Activated CD8-positive, alpha-beta memory T cell treated with anti-CD3 and anti-CD28 coated beads, Interleukin-2, amount 50 U/mL, for 4 hours (primary cell): ENCODE data around the gene CD300LD.
"Not testable (repeated sequence)": the region's sequence is repeated elsewhere in the genome, so short reads cannot be mapped to it uniquely, and the experiment has no call there.

Experiments
- DNase-seq: peaks from one replicate; pipeline ENCODE4 v3.0.0-alpha.2; 2020

Gene CD300LD

GRCh38 chr17:74605361-74605760 is 13.3 kb upstream of the CD300LD start:
- DNase-seq, result no peak

DNA sequence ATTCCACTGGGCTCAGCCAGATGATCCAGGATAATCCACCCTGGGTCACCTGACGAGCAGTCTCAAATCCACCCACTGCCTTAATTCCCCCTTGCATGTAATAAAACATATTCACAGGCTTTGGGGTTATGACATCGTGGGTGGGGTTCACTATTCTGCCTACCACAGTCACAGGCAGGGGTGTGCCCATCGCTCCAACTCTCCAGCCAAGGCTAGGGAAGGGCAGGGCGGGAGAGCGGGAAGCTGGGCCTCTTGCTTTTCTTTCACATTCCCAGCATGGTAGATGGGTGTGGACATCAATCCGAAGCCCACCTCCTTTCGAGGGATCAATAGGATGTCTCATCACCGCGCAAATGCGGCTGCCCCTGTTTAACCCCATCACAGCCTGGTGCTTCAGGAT is 12.7 kb upstream of the CD300LD start:
- DNase-seq, result no peak

- DNase-seq, result no peak
Measured at GRCh38 chr17:74604200-74604599, 12.1 kb upstream of the CD300LD start.

GRCh38 chr17:74603746-74604145 is 11.7 kb upstream of the CD300LD start:
- no peak for DNase-seq

DNA sequence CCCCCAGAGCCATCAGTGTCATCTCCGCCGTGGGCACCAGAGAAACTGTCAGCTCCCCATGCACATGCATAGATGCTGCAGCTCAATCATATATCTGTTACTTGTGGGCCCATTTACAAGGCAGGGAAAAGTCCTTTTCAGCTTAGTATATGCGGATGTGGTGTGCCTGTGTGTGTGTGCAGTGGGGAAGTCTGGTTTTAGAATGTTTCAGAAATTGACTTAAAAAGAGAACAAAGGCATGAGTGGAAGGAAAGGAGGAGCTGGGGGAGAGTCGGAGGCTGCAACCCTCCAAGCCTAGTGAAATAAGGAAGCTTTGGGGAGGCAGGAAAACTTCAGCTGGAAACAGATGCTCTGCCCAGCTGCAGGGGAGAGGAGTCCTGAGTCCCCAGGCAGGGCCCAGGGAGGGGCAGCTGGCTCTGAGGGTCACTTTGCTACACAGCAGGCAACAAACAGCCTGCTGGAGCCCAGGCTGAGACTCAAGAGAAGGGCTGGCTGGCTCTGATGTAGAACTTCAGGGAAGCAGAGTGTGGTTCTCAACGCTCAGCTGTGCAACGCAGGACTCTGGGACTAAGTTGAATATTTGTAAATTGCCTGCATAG is 11.1 kb upstream of the CD300LD start:
- no peak for DNase-seq

DNA sequence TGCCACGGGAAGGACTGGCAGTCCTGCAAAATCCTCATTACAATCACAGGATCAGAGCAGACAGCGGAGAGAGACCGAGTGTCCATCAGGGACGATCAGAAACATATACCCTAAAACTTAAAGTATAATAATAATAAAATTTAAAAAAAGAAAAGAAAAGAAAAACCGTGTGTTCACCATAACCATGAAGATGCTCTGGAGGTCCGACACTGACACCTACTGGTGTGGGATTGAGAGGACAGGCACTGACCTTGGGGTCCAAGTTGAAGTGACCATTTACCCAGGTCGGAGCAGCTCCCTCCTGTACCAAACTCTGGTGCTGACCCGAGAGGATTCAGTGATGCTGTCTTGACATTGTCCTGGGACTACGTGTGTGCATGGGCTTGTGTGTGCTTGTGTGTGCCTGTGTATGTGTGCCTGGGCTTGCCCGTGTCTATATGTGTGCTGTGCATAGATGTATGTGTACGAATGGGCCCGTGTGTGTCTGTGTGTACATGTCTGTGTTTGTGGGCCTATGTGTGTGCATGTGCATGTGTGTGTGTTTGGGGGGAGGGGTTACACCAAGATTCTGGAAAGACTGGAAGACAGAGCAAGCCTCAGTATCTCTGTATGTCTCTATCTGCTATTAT is 10.0 kb upstream of the CD300LD start:
- peak; percentile 24 for DNase-seq

DNA sequence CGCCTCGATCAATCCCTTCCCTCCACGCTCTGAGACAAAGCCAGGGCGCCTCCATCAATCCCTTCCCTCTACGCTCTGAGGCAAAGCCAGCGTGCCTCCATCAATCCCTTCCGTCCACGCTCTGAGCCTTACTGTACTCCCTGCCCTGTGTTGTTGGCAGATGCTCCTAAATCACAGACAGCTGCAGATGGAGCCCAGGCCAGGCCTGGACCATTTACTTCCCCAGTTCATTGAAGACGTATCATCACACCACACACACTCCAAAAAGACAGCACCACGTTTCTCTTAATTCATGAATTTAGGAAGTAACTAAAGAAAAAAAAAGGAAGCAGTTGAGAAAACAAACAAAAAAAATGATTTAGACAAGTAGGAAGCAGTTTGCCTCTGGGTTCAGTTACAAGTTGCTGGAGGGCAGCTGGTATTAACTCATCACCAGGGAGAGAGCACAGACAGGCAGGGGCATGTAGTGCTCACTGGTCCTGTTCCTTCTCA is 7.4 kb upstream of the CD300LD start:
- no peak for DNase-seq

DNA sequence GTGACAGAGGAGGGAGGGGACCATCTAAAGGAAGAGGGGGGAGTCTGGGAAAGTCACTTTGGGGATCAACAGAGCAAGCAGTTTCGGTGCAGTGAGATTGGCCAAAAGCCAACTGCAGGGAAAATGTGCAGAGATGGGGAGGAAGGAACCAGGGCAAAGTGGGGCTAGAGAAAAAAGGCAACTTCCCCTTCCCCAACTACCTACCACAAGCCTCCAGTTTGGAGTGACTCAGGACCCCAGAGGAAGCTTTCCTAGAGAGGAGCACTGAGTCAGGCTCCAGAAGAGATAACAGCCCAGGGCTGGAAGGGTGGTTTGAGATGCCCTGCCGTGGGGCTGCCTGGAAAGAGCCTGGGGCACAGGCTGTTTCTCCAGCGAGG is 6.9 kb upstream of the CD300LD start:
- no peak for DNase-seq

DNA sequence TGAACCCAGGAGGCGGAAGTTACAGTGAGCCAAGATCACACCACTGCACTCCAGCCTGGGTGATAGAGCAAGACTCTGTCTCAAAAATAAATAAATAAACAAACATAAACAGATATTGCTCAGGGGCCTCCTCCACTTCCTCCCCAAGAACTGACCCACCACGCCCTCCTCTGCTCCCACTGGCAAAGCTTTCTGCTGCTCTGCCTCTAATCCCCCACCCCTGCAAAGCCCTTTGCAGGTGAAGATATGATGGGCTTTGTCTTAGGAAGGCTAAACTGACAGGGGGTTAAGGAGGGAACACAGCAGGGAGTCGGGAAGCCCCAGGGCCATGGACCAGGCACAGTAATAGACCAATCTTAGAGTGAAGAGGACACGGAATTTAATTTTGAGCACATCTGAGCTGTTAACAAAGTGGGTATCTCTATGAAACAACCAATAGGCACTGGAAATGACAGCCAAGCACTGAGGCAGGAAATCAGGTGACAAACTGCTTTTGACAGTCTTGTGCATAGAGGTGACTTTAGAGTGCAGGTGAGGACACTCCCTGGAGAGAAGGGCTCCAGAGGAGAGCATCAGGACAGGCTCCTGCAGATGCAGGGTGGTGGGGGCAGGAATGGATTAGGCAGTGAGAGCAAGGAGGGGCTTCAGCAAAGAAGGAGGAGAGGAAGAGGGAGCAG is 6.4 kb upstream of the CD300LD start:
- DNase-seq, result no peak

GRCh38 chr17:74597069-74597790 is 5.1 kb upstream of the CD300LD start:
- no peak for DNase-seq

GRCh38 chr17:74595037-74595750 is 3.1 kb upstream of the CD300LD start:
- DNase-seq, result no peak

DNA sequence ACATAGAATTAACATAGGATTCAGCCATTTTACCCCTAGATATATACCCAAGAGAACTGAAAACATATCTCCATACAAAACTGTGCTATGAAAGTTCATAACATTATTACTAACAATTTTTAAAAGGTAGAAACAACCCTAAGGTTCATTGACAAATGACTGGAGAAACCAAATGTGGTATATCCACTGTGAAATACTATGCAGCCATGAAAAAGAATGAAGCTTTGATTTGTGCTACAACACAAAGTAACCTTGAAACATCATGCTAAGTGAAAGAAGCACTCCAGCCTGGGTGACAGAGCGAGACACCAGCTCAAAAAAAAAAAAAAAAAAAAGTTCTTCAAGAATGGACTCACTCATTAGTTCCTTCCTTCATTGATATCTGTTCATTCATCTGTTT is 580 bp downstream of the CD300LD start:
- DNase-seq, result no peak

DNA sequence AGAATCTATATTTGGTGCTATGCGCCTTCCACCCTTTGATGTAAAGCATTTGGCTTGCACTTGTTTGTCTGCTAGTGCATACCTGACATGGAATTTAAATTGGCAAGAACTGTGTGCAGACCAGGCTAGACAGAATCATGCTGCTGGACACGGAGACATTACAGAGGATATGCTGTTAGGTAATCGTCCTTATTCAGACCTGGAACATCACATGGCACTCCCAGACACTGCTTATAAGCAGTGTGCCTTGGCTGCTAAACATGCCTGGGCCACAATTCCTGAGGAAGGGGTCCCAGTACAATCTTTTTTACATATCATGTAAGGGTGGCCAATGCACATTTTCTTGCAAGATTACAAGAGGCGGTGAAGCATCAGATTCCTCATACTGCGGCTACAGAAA is 6.4 kb downstream of the CD300LD start:
- DNase-seq, result no peak

DNA sequence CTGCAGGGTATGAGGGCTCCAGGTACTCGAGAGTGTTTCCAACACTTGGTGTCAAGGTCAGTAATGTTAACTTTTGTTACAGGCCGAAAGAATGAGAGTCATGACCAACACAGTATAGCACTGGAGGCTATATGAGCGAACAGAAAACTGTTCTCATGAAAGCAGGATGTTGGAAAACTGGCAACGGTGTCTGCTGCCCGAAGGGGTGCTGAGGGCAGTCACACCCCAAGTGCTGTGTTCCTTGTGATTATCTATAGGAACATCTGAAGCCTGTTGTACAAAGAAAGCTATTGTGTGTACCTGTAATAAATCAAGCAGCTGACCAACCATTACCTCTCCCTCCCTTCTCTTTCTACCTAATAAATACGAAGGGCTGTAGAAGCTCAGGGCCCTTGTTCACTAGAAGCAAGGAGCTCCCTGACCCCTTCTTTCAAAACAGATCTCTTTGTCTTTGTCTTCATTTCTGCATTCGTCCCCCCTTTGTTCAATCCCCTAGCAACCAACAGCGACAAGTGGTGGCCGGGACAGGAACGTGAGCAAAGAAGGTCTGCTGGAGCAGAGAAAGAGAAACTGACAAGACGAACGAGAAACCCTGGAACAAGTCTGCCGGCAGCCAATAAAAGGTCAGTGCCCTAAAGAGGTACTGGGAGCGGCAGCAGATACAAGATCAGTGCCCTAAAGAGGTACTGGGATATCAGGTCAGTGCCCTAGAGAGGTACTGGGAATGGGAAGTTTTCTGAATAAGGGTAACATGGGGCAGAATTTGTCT is 7.6 kb downstream of the CD300LD start:
- no peak for DNase-seq

DNA sequence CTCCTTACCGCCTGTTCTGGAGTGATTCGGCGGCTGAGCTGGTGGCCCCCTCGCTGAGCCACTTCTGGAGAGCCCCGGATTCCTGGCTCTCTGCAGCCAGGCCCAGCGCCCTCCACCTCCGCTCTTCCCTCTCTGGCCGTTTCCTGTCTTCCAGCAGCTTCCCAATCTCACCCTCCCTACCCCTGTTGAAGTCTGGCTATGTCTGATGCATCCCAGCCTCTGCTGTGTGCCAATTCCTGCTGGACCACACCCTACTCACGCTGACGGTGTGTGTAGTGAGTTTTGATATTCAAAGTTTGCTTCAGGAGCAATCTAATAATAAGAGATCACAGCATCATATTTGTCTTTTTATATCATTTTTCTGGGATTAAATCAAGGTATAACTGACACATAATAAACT is 9.4 kb downstream of the CD300LD start:
- no peak for DNase-seq

DNA sequence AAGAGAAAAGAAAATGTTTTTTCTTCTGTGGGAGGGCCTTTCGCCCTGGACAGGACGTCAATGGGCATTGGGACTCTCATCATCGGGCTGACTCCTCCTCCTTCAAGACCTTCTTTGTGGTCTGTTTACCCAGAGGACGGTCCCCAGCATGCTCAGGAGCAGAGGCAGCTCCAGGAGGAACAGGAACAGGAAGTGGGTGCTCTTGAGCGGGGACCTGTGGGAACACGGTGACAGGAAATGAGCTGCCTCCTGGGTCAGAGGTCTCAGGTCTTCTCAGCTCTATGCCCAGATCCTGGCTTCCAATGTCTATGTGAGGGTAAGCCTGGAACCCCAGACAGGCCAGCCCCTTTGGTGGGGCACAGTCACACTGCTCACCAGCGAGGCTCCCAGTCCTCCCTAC is 12.2 kb downstream of the CD300LD start:
- no peak for DNase-seq

DNA sequence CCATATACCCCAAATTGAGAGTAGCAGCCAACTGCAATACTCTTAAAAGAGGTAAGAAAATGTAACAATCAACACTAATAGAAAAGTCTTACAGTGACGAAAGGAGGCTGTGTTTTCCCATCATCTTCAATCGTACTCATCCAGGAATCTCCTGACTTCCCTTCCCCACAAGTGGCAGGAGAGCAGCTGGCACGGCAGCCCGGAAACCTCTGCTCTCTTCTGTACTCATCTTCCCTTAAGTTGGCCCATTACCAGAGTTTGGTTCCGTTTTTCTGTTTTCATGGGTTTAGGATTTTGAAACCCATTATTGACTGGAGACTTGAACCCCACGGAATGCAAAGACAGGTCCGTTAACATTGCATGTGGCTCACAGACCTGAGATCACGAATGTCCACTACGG is 13.1 kb downstream of the CD300LD start:
- DNase-seq, result no peak

DNA sequence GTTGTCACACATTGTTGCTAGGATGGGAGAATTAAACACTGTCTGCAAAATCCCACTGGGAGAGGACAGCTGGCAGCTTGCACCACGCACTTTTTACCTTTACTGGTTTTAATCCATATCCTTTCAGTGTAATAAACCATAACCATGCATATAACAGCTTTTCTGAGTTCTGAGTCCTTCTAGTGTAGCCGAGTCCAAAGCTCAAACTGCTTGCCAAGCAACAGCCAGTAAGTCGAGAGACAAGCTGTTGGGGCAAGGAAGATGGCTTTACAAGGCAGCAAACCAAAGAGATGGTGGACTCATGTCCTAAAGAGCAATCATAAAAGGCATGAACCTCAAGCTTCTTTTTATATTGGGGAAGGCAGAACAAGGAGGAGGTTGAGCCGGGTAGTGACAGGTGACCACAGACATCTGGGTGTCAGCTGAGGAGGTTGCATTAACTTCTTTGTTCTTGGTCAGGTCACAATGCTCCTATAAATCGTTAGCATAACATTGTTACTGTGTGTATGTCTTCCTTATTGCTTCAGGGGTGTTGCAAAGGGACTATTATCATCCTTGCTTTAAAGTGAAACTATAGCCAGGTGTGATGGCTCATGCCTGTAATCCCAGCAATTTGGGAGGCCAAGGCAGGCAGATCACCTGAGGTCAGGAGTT is 17.5 kb downstream of the CD300LD start:
- no peak for DNase-seq

DNA sequence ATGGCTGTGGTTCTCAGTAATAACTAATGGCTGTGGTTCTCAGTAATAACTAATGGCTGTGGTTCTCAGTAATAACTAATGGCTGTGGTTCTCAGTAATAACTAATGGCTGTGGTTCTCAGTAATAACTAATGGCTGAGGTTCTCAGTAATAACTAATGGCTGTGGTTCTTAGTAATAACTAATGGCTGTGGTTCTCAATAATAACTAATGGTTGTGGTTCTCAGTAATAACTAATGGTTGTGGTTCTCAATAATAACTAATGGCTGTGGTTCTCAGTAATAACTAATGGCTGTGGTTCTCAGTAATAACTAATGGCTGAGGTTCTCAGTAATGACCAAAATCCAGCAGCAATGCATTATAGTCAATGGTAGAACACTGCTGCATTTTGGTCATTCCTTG is 18.4 kb downstream of the CD300LD start:
- DNase-seq, result not testable (repeated sequence)

- no peak for DNase-seq
Measured at GRCh38 chr17:74573169-74573568, 18.9 kb downstream of the CD300LD start.

- no peak for DNase-seq
Measured at GRCh38 chr17:74571621-74572270, 20.3 kb downstream of the CD300LD start.
